ENCODE measurements around the gene CDC37. TPM values are rescaled to one million over a fixed set of nuclear protein-coding genes. Genes with fewer than 3 reads are reported as not detected.

The CDC37 gene
- total RNA-seq, 1 experiment from 2014 or later = 204 TPM

DNA sequence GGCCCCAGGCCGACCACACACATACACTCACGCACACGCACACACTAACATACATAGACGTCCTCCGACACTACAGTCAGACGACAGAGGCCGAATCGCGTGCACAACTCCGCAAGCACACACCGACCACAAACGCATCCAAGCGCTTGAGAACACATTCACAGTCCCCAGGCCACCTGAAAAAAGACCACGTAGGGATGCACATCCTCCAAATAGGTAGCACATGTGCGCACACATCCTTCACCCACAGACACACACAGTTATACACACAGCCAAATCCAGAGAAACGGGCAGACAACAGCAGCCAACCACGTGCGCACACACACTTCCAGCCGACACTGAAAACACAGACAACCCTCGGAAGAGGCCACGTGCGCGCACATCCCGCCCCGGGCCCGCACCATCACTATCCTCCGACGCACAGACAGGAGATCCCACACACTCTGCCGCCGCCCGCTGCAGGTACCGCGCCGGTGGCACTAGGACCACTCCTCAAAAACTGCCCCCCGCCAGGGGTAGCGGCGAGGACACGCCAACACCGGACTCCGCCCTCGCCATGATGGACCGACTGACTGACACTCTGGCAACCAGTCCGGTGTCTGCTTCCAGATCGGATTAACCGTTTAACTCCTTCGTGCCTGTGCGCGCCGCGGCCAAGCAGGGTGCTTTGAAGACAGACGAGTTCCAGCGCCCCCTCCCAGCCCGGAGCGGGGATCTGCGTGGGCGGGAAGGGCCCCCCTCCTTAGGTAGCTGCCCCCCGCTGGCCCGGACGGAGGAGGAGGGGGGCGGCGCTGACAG lies 16.5 kb upstream of the CDC37 start:
- Mint-ChIP-seq H3K4me3 (peak overlapping the region; percentile 77), H3K4me1 (peaks cover 29% of the 10 kb centered on the region), H3K27ac (no peak overlapping the region), H3K27me3 (ENCODE audit: low read depth) (peaks cover 94% of the 10 kb centered on the region), H3K9me3 (no peaks in the 10 kb centered on the region), H3K36me3 (no peaks in the 10 kb centered on the region)
- DNase-seq (ENCODE audit: low spot score) (peak; percentile 91), ATAC-seq (peak; percentile 46)
- POLR2A ChIA-PET = interaction anchor here (0.8 kb wide), 1 partner anchor 146 kb away, joined by 3 read pairs; the partner anchor contains the start of gene KRI1
- CTCF ChIA-PET = interaction anchor here (0.5 to 4.8 kb wide), 10 partner anchors 10 to 334 kb away, joined by 3 to 51 read pairs (median 5); partner anchors contain the start of gene CDC37
- TF ChIP-seq, protein P1, sequence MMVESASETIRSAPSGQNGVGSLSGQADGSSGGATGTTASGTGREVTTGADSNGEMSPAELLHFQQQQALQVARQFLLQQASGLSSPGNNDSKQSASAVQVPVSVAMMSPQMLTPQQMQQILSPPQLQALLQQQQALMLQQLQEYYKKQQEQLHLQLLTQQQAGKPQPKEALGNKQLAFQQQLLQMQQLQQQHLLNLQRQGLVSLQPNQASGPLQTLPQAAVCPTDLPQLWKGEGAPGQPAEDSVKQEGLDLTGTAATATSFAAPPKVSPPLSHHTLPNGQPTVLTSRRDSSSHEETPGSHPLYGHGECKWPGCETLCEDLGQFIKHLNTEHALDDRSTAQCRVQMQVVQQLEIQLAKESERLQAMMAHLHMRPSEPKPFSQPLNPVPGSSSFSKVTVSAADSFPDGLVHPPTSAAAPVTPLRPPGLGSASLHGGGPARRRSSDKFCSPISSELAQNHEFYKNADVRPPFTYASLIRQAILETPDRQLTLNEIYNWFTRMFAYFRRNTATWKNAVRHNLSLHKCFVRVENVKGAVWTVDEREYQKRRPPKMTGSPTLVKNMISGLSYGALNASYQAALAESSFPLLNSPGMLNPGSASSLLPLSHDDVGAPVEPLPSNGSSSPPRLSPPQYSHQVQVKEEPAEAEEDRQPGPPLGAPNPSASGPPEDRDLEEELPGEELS (CRISPR knock-in tag; IDR thresholded peaks at IDR 0.05) = no peak
- TF ChIP-seq ZNF281 (CRISPR knock-in tag; IDR thresholded peaks at IDR 0.05) (no peak), ZNF232 (CRISPR knock-in tag; IDR thresholded peaks at IDR 0.05) (no peak; the same call in 1 of the 2 replicates), NFYB (CRISPR knock-in tag; conservative IDR thresholded peaks at IDR 0.05; ENCODE audit: low read depth) (peak; percentile 88), ZNF423 (CRISPR knock-in tag; IDR thresholded peaks at IDR 0.05) (no peak), GABPB1 (CRISPR knock-in tag; IDR thresholded peaks at IDR 0.05) (no peak), E2F1 (CRISPR knock-in tag; IDR thresholded peaks at IDR 0.05) (no peak; the same call in 1 of the 2 replicates), CDX4 (CRISPR knock-in tag; IDR thresholded peaks at IDR 0.05; ENCODE audit: borderline replicate concordance) (no peak), SMAD4 (CRISPR knock-in tag; IDR thresholded peaks at IDR 0.05) (no peak), HMGXB4 (CRISPR knock-in tag; IDR thresholded peaks at IDR 0.05) (no peak), NR1H2 (CRISPR knock-in tag; IDR thresholded peaks at IDR 0.05) (no peak)
- TF ChIP-seq, protein P2, sequence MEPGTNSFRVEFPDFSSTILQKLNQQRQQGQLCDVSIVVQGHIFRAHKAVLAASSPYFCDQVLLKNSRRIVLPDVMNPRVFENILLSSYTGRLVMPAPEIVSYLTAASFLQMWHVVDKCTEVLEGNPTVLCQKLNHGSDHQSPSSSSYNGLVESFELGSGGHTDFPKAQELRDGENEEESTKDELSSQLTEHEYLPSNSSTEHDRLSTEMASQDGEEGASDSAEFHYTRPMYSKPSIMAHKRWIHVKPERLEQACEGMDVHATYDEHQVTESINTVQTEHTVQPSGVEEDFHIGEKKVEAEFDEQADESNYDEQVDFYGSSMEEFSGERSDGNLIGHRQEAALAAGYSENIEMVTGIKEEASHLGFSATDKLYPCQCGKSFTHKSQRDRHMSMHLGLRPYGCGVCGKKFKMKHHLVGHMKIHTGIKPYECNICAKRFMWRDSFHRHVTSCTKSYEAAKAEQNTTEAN (CRISPR knock-in tag; IDR thresholded peaks at IDR 0.05) = no peak
- TF ChIP-seq, protein P3, sequence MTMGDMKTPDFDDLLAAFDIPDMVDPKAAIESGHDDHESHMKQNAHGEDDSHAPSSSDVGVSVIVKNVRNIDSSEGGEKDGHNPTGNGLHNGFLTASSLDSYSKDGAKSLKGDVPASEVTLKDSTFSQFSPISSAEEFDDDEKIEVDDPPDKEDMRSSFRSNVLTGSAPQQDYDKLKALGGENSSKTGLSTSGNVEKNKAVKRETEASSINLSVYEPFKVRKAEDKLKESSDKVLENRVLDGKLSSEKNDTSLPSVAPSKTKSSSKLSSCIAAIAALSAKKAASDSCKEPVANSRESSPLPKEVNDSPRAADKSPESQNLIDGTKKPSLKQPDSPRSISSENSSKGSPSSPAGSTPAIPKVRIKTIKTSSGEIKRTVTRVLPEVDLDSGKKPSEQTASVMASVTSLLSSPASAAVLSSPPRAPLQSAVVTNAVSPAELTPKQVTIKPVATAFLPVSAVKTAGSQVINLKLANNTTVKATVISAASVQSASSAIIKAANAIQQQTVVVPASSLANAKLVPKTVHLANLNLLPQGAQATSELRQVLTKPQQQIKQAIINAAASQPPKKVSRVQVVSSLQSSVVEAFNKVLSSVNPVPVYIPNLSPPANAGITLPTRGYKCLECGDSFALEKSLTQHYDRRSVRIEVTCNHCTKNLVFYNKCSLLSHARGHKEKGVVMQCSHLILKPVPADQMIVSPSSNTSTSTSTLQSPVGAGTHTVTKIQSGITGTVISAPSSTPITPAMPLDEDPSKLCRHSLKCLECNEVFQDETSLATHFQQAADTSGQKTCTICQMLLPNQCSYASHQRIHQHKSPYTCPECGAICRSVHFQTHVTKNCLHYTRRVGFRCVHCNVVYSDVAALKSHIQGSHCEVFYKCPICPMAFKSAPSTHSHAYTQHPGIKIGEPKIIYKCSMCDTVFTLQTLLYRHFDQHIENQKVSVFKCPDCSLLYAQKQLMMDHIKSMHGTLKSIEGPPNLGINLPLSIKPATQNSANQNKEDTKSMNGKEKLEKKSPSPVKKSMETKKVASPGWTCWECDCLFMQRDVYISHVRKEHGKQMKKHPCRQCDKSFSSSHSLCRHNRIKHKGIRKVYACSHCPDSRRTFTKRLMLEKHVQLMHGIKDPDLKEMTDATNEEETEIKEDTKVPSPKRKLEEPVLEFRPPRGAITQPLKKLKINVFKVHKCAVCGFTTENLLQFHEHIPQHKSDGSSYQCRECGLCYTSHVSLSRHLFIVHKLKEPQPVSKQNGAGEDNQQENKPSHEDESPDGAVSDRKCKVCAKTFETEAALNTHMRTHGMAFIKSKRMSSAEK (CRISPR knock-in tag; IDR thresholded peaks at IDR 0.05; ENCODE audit: borderline replicate concordance) = no peak
- TF ChIP-seq, protein P4, sequence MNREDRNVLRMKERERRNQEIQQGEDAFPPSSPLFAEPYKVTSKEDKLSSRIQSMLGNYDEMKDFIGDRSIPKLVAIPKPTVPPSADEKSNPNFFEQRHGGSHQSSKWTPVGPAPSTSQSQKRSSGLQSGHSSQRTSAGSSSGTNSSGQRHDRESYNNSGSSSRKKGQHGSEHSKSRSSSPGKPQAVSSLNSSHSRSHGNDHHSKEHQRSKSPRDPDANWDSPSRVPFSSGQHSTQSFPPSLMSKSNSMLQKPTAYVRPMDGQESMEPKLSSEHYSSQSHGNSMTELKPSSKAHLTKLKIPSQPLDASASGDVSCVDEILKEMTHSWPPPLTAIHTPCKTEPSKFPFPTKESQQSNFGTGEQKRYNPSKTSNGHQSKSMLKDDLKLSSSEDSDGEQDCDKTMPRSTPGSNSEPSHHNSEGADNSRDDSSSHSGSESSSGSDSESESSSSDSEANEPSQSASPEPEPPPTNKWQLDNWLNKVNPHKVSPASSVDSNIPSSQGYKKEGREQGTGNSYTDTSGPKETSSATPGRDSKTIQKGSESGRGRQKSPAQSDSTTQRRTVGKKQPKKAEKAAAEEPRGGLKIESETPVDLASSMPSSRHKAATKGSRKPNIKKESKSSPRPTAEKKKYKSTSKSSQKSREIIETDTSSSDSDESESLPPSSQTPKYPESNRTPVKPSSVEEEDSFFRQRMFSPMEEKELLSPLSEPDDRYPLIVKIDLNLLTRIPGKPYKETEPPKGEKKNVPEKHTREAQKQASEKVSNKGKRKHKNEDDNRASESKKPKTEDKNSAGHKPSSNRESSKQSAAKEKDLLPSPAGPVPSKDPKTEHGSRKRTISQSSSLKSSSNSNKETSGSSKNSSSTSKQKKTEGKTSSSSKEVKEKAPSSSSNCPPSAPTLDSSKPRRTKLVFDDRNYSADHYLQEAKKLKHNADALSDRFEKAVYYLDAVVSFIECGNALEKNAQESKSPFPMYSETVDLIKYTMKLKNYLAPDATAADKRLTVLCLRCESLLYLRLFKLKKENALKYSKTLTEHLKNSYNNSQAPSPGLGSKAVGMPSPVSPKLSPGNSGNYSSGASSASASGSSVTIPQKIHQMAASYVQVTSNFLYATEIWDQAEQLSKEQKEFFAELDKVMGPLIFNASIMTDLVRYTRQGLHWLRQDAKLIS (CRISPR knock-in tag; IDR thresholded peaks at IDR 0.05; ENCODE audit: borderline replicate concordance) = no peak
- TF ChIP-seq, protein P5, sequence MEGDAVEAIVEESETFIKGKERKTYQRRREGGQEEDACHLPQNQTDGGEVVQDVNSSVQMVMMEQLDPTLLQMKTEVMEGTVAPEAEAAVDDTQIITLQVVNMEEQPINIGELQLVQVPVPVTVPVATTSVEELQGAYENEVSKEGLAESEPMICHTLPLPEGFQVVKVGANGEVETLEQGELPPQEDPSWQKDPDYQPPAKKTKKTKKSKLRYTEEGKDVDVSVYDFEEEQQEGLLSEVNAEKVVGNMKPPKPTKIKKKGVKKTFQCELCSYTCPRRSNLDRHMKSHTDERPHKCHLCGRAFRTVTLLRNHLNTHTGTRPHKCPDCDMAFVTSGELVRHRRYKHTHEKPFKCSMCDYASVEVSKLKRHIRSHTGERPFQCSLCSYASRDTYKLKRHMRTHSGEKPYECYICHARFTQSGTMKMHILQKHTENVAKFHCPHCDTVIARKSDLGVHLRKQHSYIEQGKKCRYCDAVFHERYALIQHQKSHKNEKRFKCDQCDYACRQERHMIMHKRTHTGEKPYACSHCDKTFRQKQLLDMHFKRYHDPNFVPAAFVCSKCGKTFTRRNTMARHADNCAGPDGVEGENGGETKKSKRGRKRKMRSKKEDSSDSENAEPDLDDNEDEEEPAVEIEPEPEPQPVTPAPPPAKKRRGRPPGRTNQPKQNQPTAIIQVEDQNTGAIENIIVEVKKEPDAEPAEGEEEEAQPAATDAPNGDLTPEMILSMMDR (IDR thresholded peaks at IDR 0.05) = no peak
